GM23248 (cell line): ENCODE results near the gene LRRC63. TPM values are rescaled to one million over a fixed set of nuclear protein-coding genes. Genes with fewer than 3 reads are reported as not detected.

Source experiments
- DNase-seq: peaks from one replicate; pipeline ENCODE4 v3.0.0-alpha.2; 2015
- H2AFZ ChIP-seq: fragments of 200-600 bp; sonication (generic); 2 replicates; pipeline ENCODE4 v1.6.1; 2016; ENCODE audit warnings: antibody characterized with exemption
- H3F3A ChIP-seq: fragments of 200-600 bp; sonication (generic); 2 replicates; pipeline ENCODE4 v1.6.1; 2016; ENCODE audit warnings: mild to moderate bottlenecking, antibody characterized with exemption, mixed run types; ENCODE audit not compliant: insufficient read depth
- H3K27ac ChIP-seq: fragments of 200-600 bp; sonication (generic); 2 replicates; pipeline ENCODE4 v1.5.1; 2016; ENCODE audit warnings: mild to moderate bottlenecking
- H3K27me3 ChIP-seq: fragments of 200-600 bp; sonication (generic); replicated peaks from 2 replicates; pipeline ENCODE4 v1.6.1; 2016; ENCODE audit warnings: mild to moderate bottlenecking; ENCODE audit not compliant: insufficient read depth
- H3K36me3 ChIP-seq: fragments of 200-600 bp; sonication (generic); 2 replicates; pipeline ENCODE4 v1.6.1; 2016; ENCODE audit warnings: low read depth, mild to moderate bottlenecking
- H3K4me1 ChIP-seq: fragments of 200-600 bp; sonication (generic); 2 replicates; pipeline ENCODE4 v1.6.1; 2016; ENCODE audit warnings: mild to moderate bottlenecking; ENCODE audit not compliant: insufficient read depth
- H3K4me2 ChIP-seq: fragments of 200-600 bp; sonication (generic); one replicate; pipeline ENCODE4 v1.6.1; 2016; ENCODE audit warnings: mild to moderate bottlenecking; ENCODE audit not compliant: unreplicated experiment
- H3K4me3 ChIP-seq: fragments of 200-600 bp; sonication (generic); 2 replicates; pipeline ENCODE4 v1.5.1; 2016; ENCODE audit warnings: mild to moderate bottlenecking
- H3K79me2 ChIP-seq: fragments of 200-600 bp; sonication (generic); 2 replicates; pipeline ENCODE4 v1.6.1; 2016; ENCODE audit warnings: mild to moderate bottlenecking; ENCODE audit not compliant: insufficient read depth
- H3K9ac ChIP-seq: fragments of 200-600 bp; sonication (generic); 2 replicates; pipeline ENCODE4 v1.6.1; 2016; ENCODE audit warnings: mild to moderate bottlenecking
- H3K9me2 ChIP-seq: fragments of 200-600 bp; sonication (generic); 2 replicates; pipeline ENCODE4 v1.6.1; 2016; ENCODE audit warnings: mixed run types, mild to moderate bottlenecking, moderate library complexity; ENCODE audit not compliant: insufficient read depth
- H3K9me3 ChIP-seq: fragments of 200-600 bp; sonication (generic); one replicate; pipeline ENCODE4 v1.6.1; 2017; ENCODE audit warnings: low read depth
- H4K20me1 ChIP-seq: fragments of 200-600 bp; sonication (generic); 2 replicates; pipeline ENCODE4 v1.6.0; 2016; ENCODE audit not compliant: insufficient read depth
- EZH2 ChIP-seq: fragments of 200-600 bp; sonication (generic); IDR thresholded peaks from 2 replicates; pipeline ENCODE4 v1.6.1; 2018; ENCODE audit warnings: antibody characterized with exemption, mild to moderate bottlenecking; ENCODE audit not compliant: insufficient read depth, poor library complexity, severe bottlenecking
- EZH2phosphoT487 ChIP-seq: fragments of 200-600 bp; sonication (generic); IDR thresholded peaks from 2 replicates; pipeline ENCODE4 v1.6.1; 2018; ENCODE audit warnings: antibody characterized with exemption, moderate library complexity, mild to moderate bottlenecking, low read depth; ENCODE audit not compliant: insufficient read depth
- WGBS, 2 experiments: methylation state at CpG; one replicate each; pipeline ENCODE4 v1.1.6; 2015 to 2017; ENCODE audit warnings: low lambda C conversion rate in 2 of 2, low coverage in 1 of 2; ENCODE audit errors: missing lambda C conversion rate in 2 of 2; 5-methylcytosine and 5-hydroxymethylcytosine counted together
- in situ Hi-C: fragments of 300-500 bp; cut with MboI; formaldehyde crosslinking; loops from 2 replicates; pipeline ENCODE4 v1.15.0; 2020
- polyA plus RNA-seq: library from polyadenylated mRNA; unstranded; fragments of >200 nt; fragmentation: Nextera tagmentation; extraction: Ambion mirVana; gene quantifications from 2 replicates; pipeline ENCODE4 v1.2.1, GENCODE V29; 2016
- total RNA-seq: library from RNA; depleted of rRNA; stranded (reverse); fragments of >200 nt; shearing (Covaris generic); gene quantifications from 2 replicates; pipeline ENCODE4 v1.2.3, GENCODE V29; 2014

LRRC63 gene
- total and polyA plus RNA-seq, 2 experiments from 2014 or later, result not detected

GRCh38 chr13:46310066-46310465 is 98.3 kb downstream of the LRRC63 start:
- H3K79me2 ChIP-seq, result no peaks in the 10 kb centered on the region
- H3K36me3 ChIP-seq, result no peaks in the 10 kb centered on the region
- no peaks in the 10 kb centered on the region for H3K4me1 ChIP-seq
- H3K4me2 ChIP-seq, result no peak overlapping the region
- DNase-seq, result no peak
- WGBS, 2 experiments, result 77 to 83% methylated on average over 1 of the region's 1 CpG
- H3F3A ChIP-seq, result no peaks in the 10 kb centered on the region
- no peak overlapping the region for H3K9ac ChIP-seq
- H3K27ac ChIP-seq, result no peak overlapping the region
- no peak overlapping the region for H3K4me3 ChIP-seq
- in situ Hi-C loops, result no loop called here
- H3K9me2 ChIP-seq, result no peaks in the 10 kb centered on the region; the same call in 1 of the 2 replicates
- H3K27me3 ChIP-seq, result no peaks in the 10 kb centered on the region
- no peaks in the 10 kb centered on the region for H4K20me1 ChIP-seq
- no peak for TF ChIP-seq EZH2phosphoT487
- TF ChIP-seq EZH2, result no peak
- H3K9me3 ChIP-seq, result no peaks in the 10 kb centered on the region
- H2AFZ ChIP-seq, result no peak overlapping the region

DNA sequence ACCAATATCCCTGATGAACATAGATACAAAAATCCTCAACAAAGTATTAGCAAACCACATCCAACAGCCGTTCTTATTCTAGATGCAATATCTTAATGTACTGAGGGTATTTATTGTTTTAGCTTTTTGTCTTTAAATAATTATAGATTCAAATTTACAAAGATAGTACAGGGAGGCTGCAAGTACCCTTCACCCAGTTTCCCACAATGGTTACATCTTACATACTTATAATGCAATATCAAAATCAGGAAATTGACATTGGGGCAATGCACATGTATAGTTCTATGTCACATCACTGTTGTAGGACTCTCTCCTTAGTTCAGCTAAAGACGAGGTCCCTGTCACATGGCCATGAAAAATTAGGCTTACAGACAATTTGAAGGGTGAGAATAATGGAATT is 99.5 kb downstream of the LRRC63 start:
- no peaks in the 10 kb centered on the region for H3F3A ChIP-seq
- WGBS, 2 experiments, result 72 to 79% methylated on average over 2 of the region's 2 CpGs
- H2AFZ ChIP-seq, result no peak overlapping the region
- no peak for TF ChIP-seq EZH2phosphoT487
- H4K20me1 ChIP-seq, result no peaks in the 10 kb centered on the region
- no peaks in the 10 kb centered on the region for H3K79me2 ChIP-seq
- no peaks in the 10 kb centered on the region for H3K27me3 ChIP-seq
- H3K36me3 ChIP-seq, result no peaks in the 10 kb centered on the region
- H3K9me2 ChIP-seq, result no peaks in the 10 kb centered on the region; the same call in 1 of the 2 replicates
- in situ Hi-C loops, result no loop called here
- H3K4me3 ChIP-seq, result no peak overlapping the region
- H3K9ac ChIP-seq, result no peak overlapping the region
- H3K27ac ChIP-seq, result no peak overlapping the region
- no peaks in the 10 kb centered on the region for H3K4me1 ChIP-seq
- H3K4me2 ChIP-seq, result no peak overlapping the region
- DNase-seq, result no peak
- H3K9me3 ChIP-seq, result no peaks in the 10 kb centered on the region

- H3F3A ChIP-seq, result no peaks in the 10 kb centered on the region
- no peaks in the 10 kb centered on the region for H3K4me1 ChIP-seq
- no peaks in the 10 kb centered on the region for H3K27me3 ChIP-seq
- H3K79me2 ChIP-seq, result no peaks in the 10 kb centered on the region
- H3K9me2 ChIP-seq, result no peaks in the 10 kb centered on the region; the same call in 1 of the 2 replicates
- in situ Hi-C loops, result no loop called here
- H3K4me3 ChIP-seq, result no peak overlapping the region
- no peak for TF ChIP-seq EZH2
- TF ChIP-seq EZH2phosphoT487, result no peak
- WGBS, 2 experiments, result 40 to 71% methylated on average over 1 of the region's 1 CpG
- no peak overlapping the region for H3K4me2 ChIP-seq
- H3K9ac ChIP-seq, result no peak overlapping the region
- H3K36me3 ChIP-seq, result no peaks in the 10 kb centered on the region
- no peaks in the 10 kb centered on the region for H4K20me1 ChIP-seq
- no peak overlapping the region for H3K27ac ChIP-seq
- no peaks in the 10 kb centered on the region for H3K9me3 ChIP-seq
- no peak overlapping the region for H2AFZ ChIP-seq
- no peak for DNase-seq
These were observed 101.3 kb downstream of the LRRC63 start for GRCh38 chr13:46313024-46313423.

DNA sequence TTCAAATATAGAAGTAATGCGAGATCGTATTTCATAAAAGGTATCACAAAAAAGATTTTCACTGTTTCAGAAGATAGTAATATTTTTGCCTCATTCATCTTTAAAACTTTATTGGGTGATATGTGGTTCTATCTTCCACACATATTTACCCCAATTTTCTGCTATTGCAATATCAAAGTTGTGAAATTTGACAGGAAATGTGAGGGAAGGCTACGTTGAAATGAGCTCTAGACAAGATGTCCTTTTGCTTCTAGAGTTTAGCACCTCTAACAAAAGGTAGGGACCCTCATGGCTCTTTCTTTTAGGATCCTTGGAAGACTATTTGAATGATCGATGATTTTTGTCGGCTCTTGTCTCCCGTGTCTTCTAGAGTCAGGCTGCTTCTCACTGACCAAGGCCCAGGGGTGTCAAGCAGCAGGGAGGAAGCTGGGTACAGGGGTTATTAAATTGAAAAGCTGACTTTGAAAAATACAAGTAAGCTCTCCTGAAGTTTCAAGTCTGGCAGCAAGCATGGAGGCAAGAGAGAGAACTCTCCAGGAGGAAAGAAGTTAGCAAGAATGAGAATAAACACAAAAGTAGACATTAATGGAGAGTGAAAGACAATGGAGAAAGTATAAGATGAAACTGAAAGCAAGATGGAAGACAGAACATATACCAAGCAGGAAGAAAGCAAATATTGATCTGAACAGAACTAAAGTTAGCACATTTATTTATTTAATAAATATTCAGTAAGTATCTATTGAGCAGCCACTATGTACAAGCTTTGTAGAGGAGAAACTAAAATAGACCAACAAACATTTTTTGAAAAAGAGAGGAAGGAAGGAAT is 101.9 kb downstream of the LRRC63 start:
- Histone ChIP-seq H4K20me1 (no peaks in the 10 kb centered on the region), H3F3A (no peaks in the 10 kb centered on the region), H3K9me3 (no peaks in the 10 kb centered on the region), H3K4me1 (no peaks in the 10 kb centered on the region), H2AFZ (no peak overlapping the region), H3K36me3 (no peaks in the 10 kb centered on the region), H3K79me2 (no peaks in the 10 kb centered on the region), H3K9me2 (no peaks in the 10 kb centered on the region; the same call in 1 of the 2 replicates), H3K4me3 (no peak overlapping the region), H3K4me2 (no peak overlapping the region), H3K9ac (no peak overlapping the region), H3K27me3 (no peaks in the 10 kb centered on the region), H3K27ac (no peak overlapping the region)
- DNase-seq, result no peak
- in situ Hi-C loops, result no loop called here
- TF ChIP-seq EZH2 (no peak), EZH2phosphoT487 (no peak)
- 93% methylated on average over 6 of the region's 6 CpGs for WGBS, 2 experiments

GRCh38 chr13:46314587-46314986 is 102.9 kb downstream of the LRRC63 start:
- Histone ChIP-seq H3K9ac (no peak overlapping the region), H3K9me3 (no peaks in the 10 kb centered on the region), H3K27me3 (no peaks in the 10 kb centered on the region), H2AFZ (no peak overlapping the region), H3K36me3 (no peaks in the 10 kb centered on the region), H4K20me1 (no peaks in the 10 kb centered on the region), H3K4me2 (no peak overlapping the region), H3K4me3 (no peak overlapping the region), H3F3A (no peaks in the 10 kb centered on the region), H3K27ac (no peak overlapping the region), H3K9me2 (no peaks in the 10 kb centered on the region; the same call in 1 of the 2 replicates), H3K4me1 (no peaks in the 10 kb centered on the region), H3K79me2 (no peaks in the 10 kb centered on the region)
- in situ Hi-C loops, result no loop called here
- no peak for DNase-seq
- TF ChIP-seq EZH2phosphoT487 (no peak), EZH2 (no peak)
- 92 to 96% methylated on average over 1 of the region's 1 CpG for WGBS, 2 experiments
